Mammary epithelial cell (primary cell): Measurements from ENCODE around the gene FCN1.

ENCODE experiments used
- EZH2 ChIP-seq: IDR thresholded peaks from 2 replicates; pipeline ENCODE4 v1.6.1; 2012; ENCODE audit warnings: low read length, inconsistent platforms, borderline replicate concordance
- TF ChIP-seq, protein P1 (sequence below), 2 donors: IDR thresholded peaks in 1 of 2; conservative IDR thresholded peaks in 1 of 2; 2 replicates each; pipeline ENCODE4 v1.5.1; 2011 to 2012; ENCODE audit warnings: inconsistent platforms in 2 of 2, low read length in 2 of 2, mild to moderate bottlenecking in 2 of 2, control low read depth in 1 of 2, low read depth in 1 of 2; ENCODE audit not compliant: insufficient read depth in 1 of 2; ENCODE audit errors: extremely low read depth in 1 of 2

DNA sequence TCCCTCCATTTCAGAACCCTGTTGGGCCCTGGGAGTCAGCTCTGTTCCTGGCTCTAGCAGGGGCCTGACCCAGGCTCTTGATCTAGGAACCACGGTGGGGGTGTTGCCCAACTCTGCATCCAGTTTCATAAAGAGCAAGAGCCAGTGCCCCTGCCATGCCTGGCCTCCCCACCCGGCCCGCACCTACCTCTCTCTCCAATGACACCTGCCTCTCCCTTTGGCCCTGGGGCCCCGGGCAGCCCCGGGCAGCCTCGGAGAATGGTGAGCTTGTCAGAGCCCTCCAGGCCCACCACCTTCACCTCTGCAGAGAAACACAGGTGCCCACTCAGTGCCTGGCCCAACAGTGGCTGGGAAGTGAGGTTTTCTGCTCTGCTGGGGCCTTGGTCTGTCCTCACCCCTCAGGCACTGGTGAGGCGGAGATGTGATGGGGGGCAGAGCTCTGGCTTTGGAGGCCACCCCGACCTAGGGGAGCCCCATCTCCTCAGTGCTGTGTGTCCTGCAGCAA is 1.5 kb downstream of the FCN1 start:
- TF ChIP-seq, protein P1, sequence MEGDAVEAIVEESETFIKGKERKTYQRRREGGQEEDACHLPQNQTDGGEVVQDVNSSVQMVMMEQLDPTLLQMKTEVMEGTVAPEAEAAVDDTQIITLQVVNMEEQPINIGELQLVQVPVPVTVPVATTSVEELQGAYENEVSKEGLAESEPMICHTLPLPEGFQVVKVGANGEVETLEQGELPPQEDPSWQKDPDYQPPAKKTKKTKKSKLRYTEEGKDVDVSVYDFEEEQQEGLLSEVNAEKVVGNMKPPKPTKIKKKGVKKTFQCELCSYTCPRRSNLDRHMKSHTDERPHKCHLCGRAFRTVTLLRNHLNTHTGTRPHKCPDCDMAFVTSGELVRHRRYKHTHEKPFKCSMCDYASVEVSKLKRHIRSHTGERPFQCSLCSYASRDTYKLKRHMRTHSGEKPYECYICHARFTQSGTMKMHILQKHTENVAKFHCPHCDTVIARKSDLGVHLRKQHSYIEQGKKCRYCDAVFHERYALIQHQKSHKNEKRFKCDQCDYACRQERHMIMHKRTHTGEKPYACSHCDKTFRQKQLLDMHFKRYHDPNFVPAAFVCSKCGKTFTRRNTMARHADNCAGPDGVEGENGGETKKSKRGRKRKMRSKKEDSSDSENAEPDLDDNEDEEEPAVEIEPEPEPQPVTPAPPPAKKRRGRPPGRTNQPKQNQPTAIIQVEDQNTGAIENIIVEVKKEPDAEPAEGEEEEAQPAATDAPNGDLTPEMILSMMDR (conservative IDR thresholded peaks at IDR 0.05 in 1 of 2, IDR thresholded peaks at IDR 0.05 in 1 of 2; ENCODE audit: extremely low read depth in 1 of 2, insufficient read depth in 1 of 2, low read depth in 1 of 2, low read length in 2 of 2): no peak
- TF ChIP-seq EZH2: no peak
